Left ventricle myocardium superior (tissue), 1 donor: ENCODE measurements around the gene ENOX1. TPM values are rescaled to one million over a fixed set of nuclear protein-coding genes. Genes with fewer than 3 reads are reported as not detected.

ENCODE experiments used
- ATAC-seq: fragments of 200-7000 bp; cut with Tn5 transposase; one replicate; pipeline ENCODE4 v1.9.1; 2020; ENCODE audit warnings: mild to moderate bottlenecking, moderate library complexity
- DNase-seq: peaks from one replicate; pipeline ENCODE4 v3.0.0-alpha.2; 2020
- intact Hi-C: fragments of 100-400 bp; cut with micrococcal nuclease; formaldehyde crosslinking; loops from one replicate; pipeline ENCODE4 v1.11.0; 2022
- total RNA-seq: library from RNA; stranded (reverse); fragmentation: NEBNext Ultra II Directional; extraction: Animal tissue kit (Norgen Biotek cat#: 25700); gene quantifications from one replicate; pipeline ENCODE4 v1.2.1, GENCODE V29; 2021
- donor health status: DM: no; HTN: yes; CAD: no; lungs with severe emphysema.

ENOX1 gene
- total RNA-seq, 1 donor from 2014 or later: 6.8 TPM

- intact Hi-C loops: no loop called here
- peak; percentile 53 for ATAC-seq
- DNase-seq: no peak
Observed at GRCh38 chr13:43270130-43270830, 516.5 kb downstream of the ENOX1 start.

GRCh38 chr13:43269037-43269481 lies 517.7 kb downstream of the ENOX1 start:
- DNase-seq (no peak), ATAC-seq (peak; percentile 82)
- intact Hi-C loops: no loop called here

- ATAC-seq (peak; percentile 81), DNase-seq (no peak)
- intact Hi-C loops: no loop called here
Observed at GRCh38 chr13:43268632-43269031, 518.1 kb downstream of the ENOX1 start.

- ATAC-seq: no peak
Observed at GRCh38 chr13:43267916-43268315, 518.9 kb downstream of the ENOX1 start.

GRCh38 chr13:43266936-43267615 lies 519.7 kb downstream of the ENOX1 start:
- intact Hi-C loops: no loop called here
- ATAC-seq (no peak), DNase-seq (no peak)

More at GRCh38 chr13:43267916-43268315, 518.9 kb downstream of the ENOX1 start:
- intact Hi-C loops: no loop called here
- no peak for DNase-seq

GRCh38 chr13:43265028-43265427 lies 521.7 kb downstream of the ENOX1 start:
- no peak for DNase-seq
- intact Hi-C loops: no loop called here
- ATAC-seq: no peak

- DNase-seq: no peak
- intact Hi-C loops: no loop called here
- no peak for ATAC-seq
Observed at GRCh38 chr13:43264458-43264857, 522.3 kb downstream of the ENOX1 start.

GRCh38 chr13:43263047-43263446 lies 523.7 kb downstream of the ENOX1 start:
- ATAC-seq (no peak), DNase-seq (no peak)
- intact Hi-C loops: no loop called here

- DNase-seq (no peak), ATAC-seq (no peak)
- intact Hi-C loops: no loop called here
Observed at GRCh38 chr13:43260999-43261398, 525.8 kb downstream of the ENOX1 start.

- intact Hi-C loops: no loop called here
- ATAC-seq (no peak), DNase-seq (no peak)
Observed at GRCh38 chr13:43258771-43259170, 528.0 kb downstream of the ENOX1 start.

GRCh38 chr13:43257765-43258164 lies 529.0 kb downstream of the ENOX1 start:
- intact Hi-C loops: no loop called here
- DNase-seq: no peak
- no peak for ATAC-seq

GRCh38 chr13:43251961-43252360 lies 534.8 kb downstream of the ENOX1 start:
- intact Hi-C loops: no loop called here
- no peak for DNase-seq
- peak; percentile 23 for ATAC-seq

GRCh38 chr13:43246382-43246781 lies 540.4 kb downstream of the ENOX1 start:
- intact Hi-C loops: no loop called here
- DNase-seq (no peak), ATAC-seq (no peak)

- DNase-seq (no peak), ATAC-seq (no peak)
- intact Hi-C loops: no loop called here
Observed at GRCh38 chr13:43245374-43245964, 541.3 kb downstream of the ENOX1 start.

GRCh38 chr13:43244481-43244880 lies 542.3 kb downstream of the ENOX1 start:
- intact Hi-C loops: no loop called here
- ATAC-seq (no peak), DNase-seq (no peak)

- intact Hi-C loops: no loop called here
- ATAC-seq (no peak), DNase-seq (no peak)
Observed at GRCh38 chr13:43243711-43244110, 543.1 kb downstream of the ENOX1 start.

- intact Hi-C loops: no loop called here
- DNase-seq (no peak), ATAC-seq (no peak)
Observed at GRCh38 chr13:43242040-43242439, 544.7 kb downstream of the ENOX1 start.

GRCh38 chr13:43240278-43240677 lies 546.5 kb downstream of the ENOX1 start:
- intact Hi-C loops: no loop called here
- DNase-seq (no peak), ATAC-seq (no peak)

GRCh38 chr13:43239275-43239840 lies 547.4 kb downstream of the ENOX1 start:
- DNase-seq (no peak), ATAC-seq (no peak)
- intact Hi-C loops: no loop called here
